Endothelial cell of umbilical vein (primary cell): Measurements from ENCODE around the gene TRAPPC2. TPM values are rescaled to one million over a fixed set of nuclear protein-coding genes. Genes with fewer than 3 reads are reported as not detected.
A peak's percentile ranks its signal among the peaks of the same experiment; 100 is the strongest.

Experiments
- BruUV-seq: library from RNA; stranded (reverse); fragments of 400-500 nt; replicated peaks from 2 replicates; lab custom pipeline; 2021; lab: Mats Ljungman, UMichigan
- CTCF ChIA-PET: fragments of 300-600, 350-600 bp; sonication (Branson Sonifier 250); formaldehyde crosslinking; loops from one replicate; lab custom pipeline; 2021; ENCODE audit warnings: antibody characterized with exemption, inconsistent platforms; lab: Charles Lee
- POLR2A ChIA-PET: fragments of 300-600, 350-600 bp; sonication (Branson Sonifier 250); formaldehyde crosslinking; loops from one replicate; lab custom pipeline; 2021; ENCODE audit warnings: antibody characterized with exemption, inconsistent platforms; lab: Charles Lee
- DNase-seq: peaks from one replicate; pipeline ENCODE4 v3.0.0-alpha.2; 2011; ENCODE audit warnings: low read depth, low spot score
- FAIRE-seq: peaks from 2 replicates; lab custom pipeline; 2011; peaks lifted over from hg19 to GRCh38; lab: Jason Lieb, UNC
- H2AFZ ChIP-seq: 2 replicates; pipeline ENCODE4 v1.6.0; 2012; ENCODE audit warnings: low read depth, low read length, control low read depth, inconsistent platforms
- H3K27ac ChIP-seq: 2 replicates; pipeline ENCODE4 v1.5.1; 2011; ENCODE audit warnings: low read depth, mild to moderate bottlenecking, control low read depth, low read length, moderate library complexity; ENCODE audit not compliant: insufficient read depth
- H3K27me3 ChIP-seq, 2 experiments: 2 replicates each; pipeline versions ENCODE4 v1.6.0 to v1.6.1; 2011; ENCODE audit warnings: low read length in 2 of 2, mixed read lengths in 1 of 2; ENCODE audit not compliant: control insufficient read depth in 2 of 2, insufficient read depth in 2 of 2
- H3K36me3 ChIP-seq, 2 experiments: 2 replicates in 1 of 2; 3 replicates in 1 of 2; pipeline ENCODE4 v1.5.1; 2011; ENCODE audit warnings: low read length in 2 of 2, mild to moderate bottlenecking in 1 of 2, moderate library complexity in 1 of 2; ENCODE audit not compliant: control insufficient read depth in 2 of 2, insufficient read depth in 2 of 2; ENCODE audit errors: extremely low read depth in 1 of 2
- H3K4me1 ChIP-seq: 3 replicates; pipeline ENCODE4 v1.5.1; 2011; ENCODE audit warnings: mild to moderate bottlenecking, low read length; ENCODE audit not compliant: control insufficient read depth, insufficient read depth; ENCODE audit errors: extremely low read depth
- H3K4me2 ChIP-seq: 2 replicates; pipeline ENCODE4 v1.6.1; 2011; ENCODE audit warnings: low read length, control low read depth, mixed read lengths; ENCODE audit not compliant: insufficient read depth
- H3K4me3 ChIP-seq, 3 experiments: fragments of 200-600 bp in 1 of 3; sonication (generic), shearing (Covaris generic) in 1 of 3; replicated peaks in 1 of 3; 2 replicates each; pipeline ENCODE4 v1.5.1; 2011 to 2016; ENCODE audit warnings: control low read depth in 3 of 3, low read length in 3 of 3, mild to moderate bottlenecking in 2 of 3, inconsistent platforms in 1 of 3, low read depth in 1 of 3, moderate library complexity in 1 of 3; ENCODE audit not compliant: insufficient read depth in 1 of 3
- H3K79me2 ChIP-seq: 2 replicates; pipeline ENCODE4 v1.6.0; 2012; ENCODE audit warnings: low read length, inconsistent platforms; ENCODE audit not compliant: control insufficient read depth, insufficient read depth
- H3K9ac ChIP-seq: replicated peaks from 2 replicates; pipeline ENCODE3; 2011; ENCODE audit warnings: low read length, control low read depth; ENCODE audit not compliant: insufficient read depth; ENCODE audit errors: extremely low read depth
- H3K9me1 ChIP-seq: replicated peaks from 3 replicates; pipeline ENCODE4 v1.6.0; 2011; ENCODE audit warnings: mild to moderate bottlenecking, low read length; ENCODE audit not compliant: control insufficient read depth, insufficient read depth; ENCODE audit errors: extremely low read depth
- H3K9me3 ChIP-seq: replicated peaks from 2 replicates; pipeline ENCODE4 v1.5.1; 2012; ENCODE audit warnings: low read length, inconsistent platforms; ENCODE audit not compliant: control insufficient read depth, insufficient read depth
- H4K20me1 ChIP-seq: replicated peaks from 2 replicates; pipeline ENCODE3; 2011; ENCODE audit warnings: mild to moderate bottlenecking, low read length; ENCODE audit not compliant: control insufficient read depth, insufficient read depth; ENCODE audit errors: extremely low read depth
- CTCF ChIP-seq, 2 donors: IDR thresholded peaks; 1 replicate in 1 of 2; 2 replicates in 1 of 2; pipeline ENCODE4 v1.5.1; 2011; ENCODE audit warnings: low read length in 2 of 2, mild to moderate bottlenecking in 2 of 2, moderate library complexity in 2 of 2, control low read depth in 1 of 2, inconsistent platforms in 1 of 2, low read depth in 1 of 2; ENCODE audit not compliant: insufficient read depth in 1 of 2; ENCODE audit errors: extremely low read depth in 1 of 2
- EZH2 ChIP-seq: IDR thresholded peaks from 2 replicates; pipeline ENCODE4 v1.6.1; 2012; ENCODE audit warnings: borderline replicate concordance, low read depth, mild to moderate bottlenecking, moderate library complexity, low read length, inconsistent platforms; ENCODE audit not compliant: severe bottlenecking
- FOS ChIP-seq: IDR thresholded peaks from 2 replicates; pipeline ENCODE4 v1.6.1; 2011; ENCODE audit warnings: mild to moderate bottlenecking, low read length, moderate library complexity, borderline replicate concordance; ENCODE audit not compliant: insufficient read depth
- GATA2 ChIP-seq: IDR thresholded peaks from 2 replicates; pipeline ENCODE4 v1.7.0; 2011; ENCODE audit warnings: low read depth, mild to moderate bottlenecking, moderate library complexity, mixed read lengths, low read length; ENCODE audit not compliant: insufficient read length, insufficient read depth
- JUN ChIP-seq: IDR thresholded peaks from 2 replicates; pipeline ENCODE4 v1.6.1; 2011; ENCODE audit warnings: borderline replicate concordance, low read depth; ENCODE audit not compliant: insufficient read length, insufficient read depth
- MAX ChIP-seq: IDR thresholded peaks from 2 replicates; pipeline ENCODE4 v1.6.1; 2011; ENCODE audit not compliant: insufficient read depth, insufficient read length
- MYC ChIP-seq: IDR thresholded peaks from one replicate; pipeline ENCODE4 v1.6.1; 2011; ENCODE audit warnings: mild to moderate bottlenecking, low read depth, low read length
- POLR2A ChIP-seq: IDR thresholded peaks from 2 replicates; pipeline ENCODE4 v1.6.1; 2012; ENCODE audit warnings: low read depth, mild to moderate bottlenecking, control low read depth, low read length
- POLR2AphosphoS5 ChIP-seq: IDR thresholded peaks from 2 replicates; pipeline ENCODE4 v1.6.1; 2012; ENCODE audit warnings: low read depth, mild to moderate bottlenecking, control low read depth, low read length, moderate library complexity; ENCODE audit not compliant: insufficient read depth
- dilution Hi-C: fragments of 300-500 bp; cut with MboI; formaldehyde crosslinking; loops from one replicate; pipeline ENCODE4 v1.15.0; 2019; ENCODE audit warnings: low sequenced_read_pairs; ENCODE audit not compliant: extremely low pct_ligation_motif_present
- intact Hi-C: fragments of 100-400 bp; cut with micrococcal nuclease; formaldehyde crosslinking; loops from one replicate; pipeline ENCODE4 v1.10.0; 2022
- polyA plus RNA-seq, 4 experiments: library from polyadenylated mRNA; depleted of rRNA in 3 of 4; stranded (reverse) in 3 of 4; unstranded in 1 of 4; fragments of >200 nt; gene quantifications; 2 replicates each; pipeline versions ENCODE4 v1.2.1 to v1.2.3, GENCODE V29; 2011 to 2012; ENCODE audit warnings: missing spikeins in 1 of 4
- total RNA-seq: library from RNA; stranded (reverse); gene quantifications from 2 replicates; pipeline ENCODE4 v1.2.3, GENCODE V29; 2021

Gene TRAPPC2
- total and polyA plus RNA-seq, 2 donors (not counting 3 experiments of a cell fraction or from before 2014, with no cell fraction given) = 6.6 to 13.0 TPM

- POLR2A ChIA-PET = no interaction called here
- TF ChIP-seq JUN (no peak), EZH2 (no peak)
- CTCF ChIA-PET = no interaction called here
- DNase-seq = no peak
- BruUV-seq = no TSS peak
- H3K4me3 ChIP-seq = no peak overlapping the region
- no peaks in the 10 kb centered on the region for H3K9me3 ChIP-seq
- H3K4me2 ChIP-seq = no peak overlapping the region
- no peak overlapping the region for H3K9ac ChIP-seq
- no peaks in the 10 kb centered on the region for H3K9me1 ChIP-seq
- H4K20me1 ChIP-seq = peaks cover 3% of the 10 kb centered on the region
- dilution Hi-C loops (no loop called here), intact Hi-C loops (no loop called here)
- peak; percentile 70 for FAIRE-seq
- H3K27ac ChIP-seq = no peak overlapping the region
- no peaks in the 10 kb centered on the region for H3K27me3 ChIP-seq
- no peak overlapping the region for H2AFZ ChIP-seq
- H3K4me1 ChIP-seq = peaks cover 17% of the 10 kb centered on the region
- peaks cover 70% of the 10 kb centered on the region for H3K79me2 ChIP-seq
- H3K36me3 ChIP-seq = no peaks in the 10 kb centered on the region
Measured at GRCh38 chrX:13697455-13697854, 37.0 kb downstream of the TRAPPC2 start.

- Histone ChIP-seq H3K4me2 (no peak overlapping the region), H3K4me3 (no peak overlapping the region), H4K20me1 (peaks cover 3% of the 10 kb centered on the region), H3K27ac (no peak overlapping the region), H3K79me2 (peaks cover 70% of the 10 kb centered on the region), H3K9ac (no peak overlapping the region), H3K4me1 (peaks cover 21% of the 10 kb centered on the region), H3K36me3 (no peaks in the 10 kb centered on the region), H3K9me3 (no peaks in the 10 kb centered on the region), H3K9me1 (no peaks in the 10 kb centered on the region), H2AFZ (no peak overlapping the region), H3K27me3 (no peaks in the 10 kb centered on the region)
- no TSS peak for BruUV-seq
- POLR2A ChIA-PET = no interaction called here
- intact Hi-C loops (no loop called here), dilution Hi-C loops (no loop called here)
- no peak for DNase-seq
- CTCF ChIA-PET = interaction anchor here (1.2 kb wide), 1 partner anchor 26 kb away, joined by 3 read pairs; no protein-coding TSS in a partner anchor
- TF ChIP-seq FOS = no peak
- no peak for TF ChIP-seq JUN
- TF ChIP-seq MAX = no peak
- TF ChIP-seq CTCF (IDR thresholded peaks at IDR 0.05; ENCODE audit: extremely low read depth in 1 of 2, insufficient read depth in 1 of 2, low read depth in 1 of 2, low read length in 2 of 2) = no peak
- TF ChIP-seq POLR2A = no peak
- TF ChIP-seq POLR2AphosphoS5 = no peak
- no peak for TF ChIP-seq MYC
- TF ChIP-seq EZH2 = no peak
- TF ChIP-seq GATA2 = no peak
- FAIRE-seq = no peak
Measured at GRCh38 chrX:13695601-13696115, 38.8 kb downstream of the TRAPPC2 start.
